ENCODE data around the gene CRACR2A.

CRACR2A gene

GRCh38 chr12:3594966-3595365 is 157.9 kb downstream of the CRACR2A start:
- DNase-seq, result no peak

GRCh38 chr12:3593906-3594483 is 158.9 kb downstream of the CRACR2A start:
- no peak for DNase-seq

- no peak for DNase-seq
Measured at GRCh38 chr12:3592856-3593625, 159.9 kb downstream of the CRACR2A start.

- peak; percentile 47 for DNase-seq
Measured at GRCh38 chr12:3589745-3590144, 163.2 kb downstream of the CRACR2A start.

GRCh38 chr12:3587402-3588013 is 165.4 kb downstream of the CRACR2A start:
- peak; percentile 24 for DNase-seq

- DNase-seq, result no peak
Measured at GRCh38 chr12:3583656-3584334, 169.1 kb downstream of the CRACR2A start.

- no peak for DNase-seq
Measured at GRCh38 chr12:3580094-3580749, 172.7 kb downstream of the CRACR2A start.

- no peak for DNase-seq
Measured at GRCh38 chr12:3579446-3580093, 173.3 kb downstream of the CRACR2A start.

GRCh38 chr12:3578557-3578956 is 174.4 kb downstream of the CRACR2A start:
- DNase-seq, result no peak

- no peak for DNase-seq
Measured at GRCh38 chr12:3576891-3577290, 176.0 kb downstream of the CRACR2A start.

GRCh38 chr12:3574986-3575385 is 177.9 kb downstream of the CRACR2A start:
- DNase-seq, result no peak

GRCh38 chr12:3572560-3572959 is 180.3 kb downstream of the CRACR2A start:
- no peak for DNase-seq

GRCh38 chr12:3571724-3572123 is 181.2 kb downstream of the CRACR2A start:
- DNase-seq, result no peak

- DNase-seq, result no peak
Measured at GRCh38 chr12:3571323-3571722, 181.6 kb downstream of the CRACR2A start.

GRCh38 chr12:3568695-3569094 is 184.2 kb downstream of the CRACR2A start:
- no peak for DNase-seq

- DNase-seq, result no peak
Measured at GRCh38 chr12:3565985-3566384, 186.9 kb downstream of the CRACR2A start.

All from NCI-H146 (cell line).